DOHH2 (cell line): Measurements from ENCODE around the gene ELANE.

Experiments used
- EZH2phosphoT487 ChIP-seq: fragments of 200-600 bp; sonication (generic); IDR thresholded peaks from 2 replicates; pipeline ENCODE4 v1.6.1; 2017; ENCODE audit warnings: borderline replicate concordance, mild to moderate bottlenecking, antibody characterized with exemption, low read length, moderate library complexity, mixed read lengths
- TF ChIP-seq, protein P1 (sequence below): fragments of 200-600 bp; sonication (generic); IDR thresholded peaks from one replicate; pipeline ENCODE4 v1.5.1; 2014; ENCODE audit warnings: antibody characterized with exemption, mild to moderate bottlenecking, low read depth, low read length; ENCODE audit not compliant: poor library complexity, severe bottlenecking

DNA sequence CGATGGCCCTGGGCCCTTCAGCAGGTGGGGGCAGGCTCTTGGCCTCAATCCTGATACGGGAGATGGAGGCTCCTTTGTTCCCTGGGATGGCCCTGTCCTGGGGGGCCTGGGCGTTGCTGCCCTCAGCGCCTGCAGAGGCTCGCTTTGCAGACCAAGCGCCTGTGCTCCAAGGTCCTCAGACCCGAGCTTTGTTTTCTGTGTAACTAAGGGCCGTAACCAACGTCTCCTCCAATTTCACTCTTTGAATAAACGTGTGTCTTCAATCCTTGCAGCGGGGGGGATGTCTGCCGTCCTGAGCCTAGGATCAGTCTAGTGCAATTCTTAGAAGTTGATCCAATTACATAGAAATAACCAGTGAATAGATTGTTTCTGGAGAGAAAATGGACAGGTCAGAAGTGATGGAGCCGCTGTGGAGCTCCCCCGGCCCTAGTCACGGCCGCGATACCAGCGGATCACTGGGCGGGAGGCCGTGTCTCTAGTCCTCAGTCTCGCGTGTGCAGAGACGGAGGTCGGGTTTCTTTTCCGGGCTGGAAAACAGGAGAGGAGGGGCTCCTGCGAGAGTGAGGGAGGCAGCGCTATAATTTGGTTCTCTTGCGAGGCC is 49.5 kb upstream of the ELANE start:
- TF ChIP-seq, protein P1, sequence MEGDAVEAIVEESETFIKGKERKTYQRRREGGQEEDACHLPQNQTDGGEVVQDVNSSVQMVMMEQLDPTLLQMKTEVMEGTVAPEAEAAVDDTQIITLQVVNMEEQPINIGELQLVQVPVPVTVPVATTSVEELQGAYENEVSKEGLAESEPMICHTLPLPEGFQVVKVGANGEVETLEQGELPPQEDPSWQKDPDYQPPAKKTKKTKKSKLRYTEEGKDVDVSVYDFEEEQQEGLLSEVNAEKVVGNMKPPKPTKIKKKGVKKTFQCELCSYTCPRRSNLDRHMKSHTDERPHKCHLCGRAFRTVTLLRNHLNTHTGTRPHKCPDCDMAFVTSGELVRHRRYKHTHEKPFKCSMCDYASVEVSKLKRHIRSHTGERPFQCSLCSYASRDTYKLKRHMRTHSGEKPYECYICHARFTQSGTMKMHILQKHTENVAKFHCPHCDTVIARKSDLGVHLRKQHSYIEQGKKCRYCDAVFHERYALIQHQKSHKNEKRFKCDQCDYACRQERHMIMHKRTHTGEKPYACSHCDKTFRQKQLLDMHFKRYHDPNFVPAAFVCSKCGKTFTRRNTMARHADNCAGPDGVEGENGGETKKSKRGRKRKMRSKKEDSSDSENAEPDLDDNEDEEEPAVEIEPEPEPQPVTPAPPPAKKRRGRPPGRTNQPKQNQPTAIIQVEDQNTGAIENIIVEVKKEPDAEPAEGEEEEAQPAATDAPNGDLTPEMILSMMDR: no peak
- no peak for TF ChIP-seq EZH2phosphoT487
